GM21423 (cell line): ENCODE data around the gene DNAH8.
"Not testable (repeated sequence)": the region's sequence is repeated elsewhere in the genome, so short reads cannot be mapped to it uniquely, and the experiment has no call there.

ENCODE experiments used
- ATAC-seq: cut with Tn5 transposase; IDR thresholded peaks from one replicate; pipeline ENCODE4 v1.9.1; 2021; ENCODE audit warnings: mild to moderate bottlenecking, moderate library complexity; ENCODE audit not compliant: unreplicated experiment

DNAH8 gene

DNA sequence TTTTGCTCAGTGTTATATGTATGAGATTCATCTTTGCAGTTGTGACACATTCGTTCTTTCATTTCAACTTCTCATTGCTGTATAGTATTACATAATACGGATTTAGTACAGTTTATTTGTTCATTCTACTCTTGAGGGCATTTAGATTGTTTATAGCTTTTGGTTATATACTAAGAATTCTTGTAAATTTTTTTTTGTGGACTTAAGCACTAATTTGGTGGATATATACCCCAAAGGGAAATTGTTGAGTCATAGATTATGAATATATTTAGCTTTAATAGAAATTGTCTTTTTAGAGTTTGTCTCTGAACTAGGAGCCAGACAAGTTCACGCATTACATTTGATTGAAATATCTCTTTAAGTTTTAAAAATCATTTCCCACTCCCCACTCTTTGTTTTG is 79.6 kb downstream of the DNAH8 start:
- ATAC-seq, result no peak

DNA sequence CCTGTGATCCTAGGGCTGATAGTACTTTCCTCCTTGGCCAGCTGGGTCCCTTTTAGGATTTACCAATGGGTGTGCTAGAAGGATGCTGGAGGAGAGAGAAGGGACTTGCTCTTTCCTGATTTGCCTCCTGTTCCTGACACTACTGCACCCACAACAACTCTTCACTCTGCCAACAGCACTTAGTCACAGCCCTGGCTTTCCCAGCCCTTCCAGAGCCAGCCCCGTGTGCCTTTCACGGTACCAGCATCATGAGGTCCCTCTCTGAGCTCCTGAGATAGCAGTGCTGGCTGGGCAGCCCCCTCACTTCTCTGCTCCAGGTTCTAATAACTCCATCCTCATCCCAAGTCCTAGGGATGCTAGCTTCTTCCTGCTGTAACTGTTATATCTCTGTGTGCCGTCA is 80.9 kb downstream of the DNAH8 start:
- ATAC-seq, result no peak

DNA sequence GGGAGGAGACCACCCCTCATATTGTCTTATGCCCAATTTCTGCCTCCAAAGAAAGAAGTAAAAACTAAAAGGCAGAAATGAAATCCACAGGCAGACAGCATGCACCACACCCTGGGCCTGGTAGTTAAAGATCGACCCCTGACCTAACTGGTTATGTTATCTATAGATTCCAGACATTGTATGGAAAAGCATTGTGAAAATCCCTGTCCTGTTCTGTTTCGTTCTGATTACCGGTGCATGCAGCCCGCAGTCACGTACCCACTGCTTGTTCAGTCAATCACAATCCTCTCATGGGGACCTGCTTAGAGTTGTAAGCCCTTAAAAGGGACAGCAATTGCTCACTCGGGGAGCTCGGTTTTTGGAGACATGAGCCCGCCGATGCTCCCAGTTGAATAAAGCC is 81.3 kb downstream of the DNAH8 start:
- ATAC-seq, result not testable (repeated sequence)

DNA sequence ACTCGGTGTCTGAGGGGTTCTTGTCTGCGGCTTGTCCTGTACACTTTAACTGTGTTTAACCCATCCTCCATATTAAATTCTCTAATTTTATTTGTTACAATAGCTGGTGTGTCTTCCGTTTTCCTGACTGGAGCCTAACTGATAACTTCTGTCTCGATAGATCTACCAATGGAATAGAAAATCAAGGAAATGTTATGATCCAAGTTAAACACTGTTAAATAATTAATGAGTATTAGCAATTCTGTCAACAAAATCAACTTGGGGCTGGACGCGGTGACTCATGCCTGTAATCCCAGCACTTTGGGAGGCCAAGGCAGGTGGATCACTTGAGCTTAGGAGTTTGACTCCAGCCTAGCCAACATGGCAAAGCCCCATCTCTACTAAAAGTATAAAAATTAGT is 81.7 kb downstream of the DNAH8 start:
- no peak for ATAC-seq

DNA sequence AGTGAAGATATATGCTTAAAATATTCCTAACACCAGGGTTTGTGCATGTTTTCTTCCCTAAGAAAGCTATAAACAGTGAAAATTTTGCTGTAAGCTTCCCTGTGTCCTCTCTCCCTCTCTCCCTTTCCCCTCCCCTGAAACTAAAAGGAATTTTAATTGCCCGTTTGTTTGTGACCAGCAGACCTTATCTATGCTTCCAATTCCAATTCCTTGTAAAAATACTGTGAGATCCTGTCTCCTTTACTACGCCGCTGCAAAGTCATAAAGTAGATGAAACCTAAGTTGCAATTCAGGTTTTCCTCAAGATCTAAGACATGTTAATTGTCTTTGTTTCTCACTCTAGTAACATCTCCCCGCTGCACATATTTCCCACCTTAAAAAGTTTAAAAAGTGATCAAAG is 82.3 kb downstream of the DNAH8 start:
- no peak for ATAC-seq

DNA sequence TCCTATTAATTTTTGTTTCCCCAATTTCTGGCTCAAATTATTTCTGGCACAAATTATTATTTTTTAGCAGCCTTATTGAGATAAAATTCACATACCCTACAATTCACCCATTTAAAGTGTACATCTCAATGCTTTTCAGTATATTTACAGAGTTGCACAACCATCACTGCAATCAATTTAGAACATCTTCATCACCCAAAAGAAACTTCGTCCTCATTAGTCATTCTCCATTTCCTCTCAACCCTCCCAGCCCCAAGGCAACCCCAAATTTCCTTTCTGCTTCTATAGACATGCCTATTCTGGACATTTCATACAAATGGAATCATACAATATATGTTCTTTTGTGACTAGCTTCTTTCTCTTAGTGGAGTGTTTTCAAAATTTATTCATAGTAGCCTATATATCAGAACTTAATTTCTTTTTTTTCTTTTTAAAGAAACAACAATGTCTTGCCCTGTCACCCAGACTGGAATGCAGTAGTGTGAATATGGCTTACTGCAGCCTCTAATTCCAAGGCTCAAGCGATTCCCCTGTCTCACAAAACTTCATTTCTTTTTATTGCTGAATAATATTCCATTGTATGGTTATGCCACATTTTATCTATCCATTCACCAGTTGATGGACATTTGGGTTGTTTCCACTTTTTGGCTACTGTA is 84.5 kb downstream of the DNAH8 start:
- no peak for ATAC-seq

DNA sequence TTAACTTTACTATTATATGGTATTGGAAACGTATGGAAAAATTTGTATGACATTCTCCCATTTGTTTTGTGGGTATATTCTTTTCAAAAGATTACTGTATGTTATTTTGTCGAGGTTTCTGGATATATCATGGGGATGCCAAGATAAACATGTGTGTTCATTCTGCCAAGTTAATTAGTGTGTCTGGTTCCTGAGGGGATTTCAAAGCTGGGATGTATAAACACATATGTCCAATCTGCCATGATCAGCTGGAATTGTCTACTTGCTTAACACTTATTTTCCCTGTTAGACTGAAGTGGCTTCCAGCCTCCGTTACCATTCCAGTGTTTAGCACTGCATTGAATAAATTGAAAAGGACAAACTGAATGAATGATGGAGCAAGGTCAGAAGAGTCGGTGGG is 86.2 kb downstream of the DNAH8 start:
- ATAC-seq, result no peak

DNA sequence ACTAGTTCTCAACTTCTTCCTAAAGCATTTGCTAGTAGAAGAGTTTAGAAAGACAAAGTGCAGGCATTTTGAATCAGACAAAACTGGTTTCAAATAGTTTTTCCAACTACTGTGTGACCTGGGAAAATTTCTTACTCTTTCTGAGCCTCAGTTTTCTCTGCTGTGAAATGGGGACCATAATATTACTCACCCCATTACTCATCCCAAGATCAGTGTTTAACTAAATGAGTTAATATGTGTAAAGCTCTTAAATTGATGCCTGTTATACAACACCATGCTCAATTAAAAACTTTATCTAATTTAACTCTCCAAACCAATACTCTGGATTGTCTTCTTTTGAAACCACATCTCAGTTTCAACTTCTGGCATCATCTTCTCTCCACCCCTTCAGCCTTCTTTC is 87.4 kb downstream of the DNAH8 start:
- no peak for ATAC-seq

DNA sequence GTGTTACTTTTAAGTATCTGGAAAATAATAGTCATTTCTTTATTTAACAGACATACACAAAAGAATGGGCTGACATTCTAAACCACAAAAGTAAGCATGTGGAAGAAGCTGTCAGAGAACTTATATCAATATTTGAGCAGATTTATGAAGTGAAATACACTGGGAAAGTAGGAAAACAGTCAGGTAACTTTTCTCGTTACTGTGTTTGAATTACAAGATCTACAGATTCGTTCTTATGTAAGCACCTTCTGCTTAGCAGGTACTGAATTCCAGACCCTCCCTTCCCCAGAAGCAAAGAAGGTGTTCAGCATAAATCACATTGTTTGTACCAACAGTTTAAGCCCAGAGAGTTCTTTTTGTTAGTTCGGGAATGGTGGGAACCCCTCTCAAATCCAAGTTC is 88.0 kb downstream of the DNAH8 start:
- no peak for ATAC-seq

DNA sequence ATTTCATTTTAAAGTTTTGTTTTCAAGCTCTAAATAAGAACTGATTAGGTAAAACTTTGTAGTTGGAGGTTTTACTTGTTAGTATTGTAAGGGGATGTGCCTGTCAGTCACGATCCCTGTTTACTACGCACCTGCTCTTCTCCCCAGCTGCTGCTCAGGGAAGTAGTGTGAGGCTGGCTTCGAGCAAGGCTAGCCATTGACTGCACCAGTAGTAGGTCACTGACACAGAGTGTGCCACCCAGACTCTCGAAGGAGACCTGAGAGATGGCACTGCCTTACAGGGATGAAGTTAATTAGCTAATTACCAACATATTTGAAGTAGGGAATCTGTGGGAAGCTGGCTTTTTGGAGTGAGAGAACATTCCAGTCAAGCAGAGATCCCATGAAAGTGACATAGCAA is 89.2 kb downstream of the DNAH8 start:
- ATAC-seq, result no peak

DNA sequence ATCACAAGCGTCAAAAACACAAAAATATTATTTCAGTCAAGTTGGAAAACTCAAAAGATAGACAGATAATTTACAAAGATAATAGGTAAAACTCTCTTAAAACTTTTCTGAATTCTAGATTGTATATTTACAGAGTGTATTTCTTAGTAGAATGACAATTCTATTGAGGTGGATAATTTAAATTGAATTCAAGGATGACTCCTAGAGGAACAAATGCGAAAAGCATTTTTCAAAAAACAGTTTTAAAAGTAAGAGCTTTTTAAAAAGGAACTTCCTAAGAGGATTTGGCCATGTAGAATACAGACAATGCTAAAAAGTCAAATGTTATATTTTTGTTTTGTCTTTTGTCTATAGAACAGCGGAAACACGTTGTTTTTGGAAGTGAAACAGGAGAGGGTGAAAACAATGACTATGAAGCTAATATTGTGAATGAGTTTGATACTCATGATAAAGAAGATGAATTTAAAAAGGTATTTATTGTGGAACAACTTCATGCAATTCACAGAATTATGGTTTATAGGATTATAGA is 90.1 kb downstream of the DNAH8 start:
- no peak for ATAC-seq

DNA sequence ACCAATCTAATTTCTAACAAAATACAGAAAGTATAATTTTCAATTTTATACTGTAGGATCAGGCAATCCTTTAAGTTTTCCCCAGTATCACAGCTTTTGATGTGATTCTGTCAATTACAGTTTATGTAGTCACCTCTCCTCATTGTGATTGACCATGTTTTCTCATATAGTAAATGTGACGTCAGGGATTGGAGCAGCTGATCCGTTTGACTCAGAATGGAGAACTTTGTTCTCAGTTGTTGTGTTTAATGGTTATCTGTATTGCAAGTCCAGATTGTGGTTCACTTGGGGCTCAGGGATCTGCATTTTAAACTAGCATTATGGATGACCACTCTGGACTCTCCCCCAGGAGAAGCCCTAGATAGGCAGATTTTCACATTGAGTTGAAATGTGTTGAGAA is 90.6 kb downstream of the DNAH8 start:
- ATAC-seq, result no peak

DNA sequence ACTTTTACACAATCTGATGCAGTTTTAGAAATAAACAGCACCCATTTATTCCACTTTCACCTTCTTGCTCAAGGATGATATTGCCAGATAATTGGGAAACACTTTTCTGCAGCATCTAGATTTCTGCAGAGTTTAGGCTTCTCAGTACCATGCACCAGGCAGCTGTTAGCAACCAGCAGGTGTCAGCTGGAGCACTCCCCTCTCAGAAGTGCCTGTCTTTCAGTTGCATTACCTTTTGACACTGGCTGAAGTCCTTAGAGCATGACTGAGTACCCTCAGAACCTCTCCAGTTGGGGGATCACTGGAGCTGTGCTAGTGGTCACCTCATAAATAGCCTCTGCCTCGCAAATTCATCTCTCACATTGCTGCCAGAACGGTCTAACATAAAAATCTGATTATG is 91.2 kb downstream of the DNAH8 start:
- ATAC-seq, result no peak

DNA sequence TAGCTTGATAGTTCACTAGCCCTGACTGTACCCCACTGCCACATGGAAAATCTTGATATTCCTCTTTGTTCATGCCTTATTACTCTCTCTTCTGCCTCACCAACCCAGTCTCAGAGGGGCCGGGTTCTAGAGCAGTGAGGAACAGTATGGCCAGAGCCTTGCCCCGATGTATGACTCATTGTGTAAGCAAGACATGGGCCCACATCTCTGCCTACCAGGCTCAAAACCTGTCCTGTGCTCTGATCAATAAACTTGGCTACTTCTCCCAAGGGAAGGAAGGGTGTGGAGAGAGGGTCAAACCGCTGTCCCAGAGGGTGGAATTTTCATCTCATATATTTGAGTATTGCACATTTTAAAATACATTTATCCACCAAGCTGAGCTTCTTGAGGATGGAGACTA is 91.7 kb downstream of the DNAH8 start:
- ATAC-seq, result no peak

DNA sequence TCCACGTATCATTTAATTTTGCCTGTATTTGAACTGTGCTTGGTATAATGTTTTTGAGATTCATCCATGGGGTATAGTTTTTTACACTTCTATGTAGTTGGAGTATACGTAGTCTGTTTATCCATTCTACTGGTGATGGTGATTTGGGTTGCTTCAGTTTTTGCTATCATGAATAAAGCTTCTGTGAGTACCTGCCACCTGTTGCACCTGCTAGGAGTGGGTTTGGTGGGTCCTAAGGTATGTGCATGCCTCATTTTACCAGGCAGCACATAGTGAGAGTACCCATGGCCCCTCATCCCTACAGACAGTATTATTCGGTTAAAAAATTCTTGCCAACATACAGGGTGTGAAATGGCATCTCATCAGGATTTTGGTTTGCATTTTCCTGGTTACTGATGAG is 92.9 kb downstream of the DNAH8 start:
- ATAC-seq, result no peak

DNA sequence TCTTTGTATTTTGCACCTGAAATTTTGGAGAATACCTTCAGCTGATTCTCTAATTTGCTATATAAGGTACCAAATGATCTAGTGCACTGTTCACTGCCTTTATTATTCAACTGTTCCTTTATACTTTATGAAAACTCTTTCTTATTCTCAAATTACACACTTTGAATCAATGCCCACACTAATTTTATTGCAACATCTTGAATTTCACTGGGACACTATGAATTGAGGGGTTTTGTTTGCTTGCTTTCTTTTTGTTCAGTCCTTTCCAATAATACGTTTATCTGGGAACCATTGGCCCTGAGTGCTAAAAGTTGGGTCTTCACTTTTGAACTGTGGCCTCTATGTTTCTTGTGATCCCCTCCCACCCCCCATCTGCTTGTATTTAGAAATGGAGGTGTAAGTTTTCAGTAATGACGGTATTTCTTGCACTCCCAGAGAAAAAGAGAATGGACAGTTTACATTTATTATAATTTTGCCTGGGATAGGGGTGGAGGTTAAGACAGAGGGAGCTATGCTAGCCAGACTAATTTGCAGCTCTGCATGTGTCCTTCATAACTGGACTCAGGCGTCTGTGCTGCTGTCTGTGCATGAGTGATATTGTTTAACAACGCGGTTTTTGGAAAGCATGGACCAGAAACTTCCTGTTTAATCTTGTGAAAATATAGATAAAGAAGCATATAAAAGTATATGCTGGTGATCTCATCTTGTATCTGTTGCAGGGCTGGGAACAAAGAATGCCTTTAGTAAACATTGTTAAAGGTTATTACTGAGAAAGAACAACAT is 98.1 kb downstream of the DNAH8 start:
- no peak for ATAC-seq

DNA sequence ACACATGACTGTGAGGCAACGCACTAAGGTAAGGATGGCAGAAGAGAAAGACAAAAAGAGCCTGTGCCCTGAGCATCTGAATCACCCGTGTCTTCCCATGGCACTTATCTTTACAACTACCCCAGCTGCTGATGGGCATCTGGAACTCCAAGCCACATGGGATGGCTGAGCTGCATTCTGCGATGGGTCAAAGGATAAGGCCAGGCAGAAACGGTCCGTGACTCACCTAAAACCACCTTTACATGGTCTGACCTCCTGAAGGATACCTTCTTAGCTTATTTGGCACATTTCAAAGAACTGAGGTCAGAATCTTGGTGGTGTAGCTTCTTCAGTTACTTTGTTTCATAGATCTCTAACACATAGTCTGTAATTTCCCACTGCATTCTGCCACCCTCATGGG is 99.7 kb downstream of the DNAH8 start:
- no peak for ATAC-seq

DNA sequence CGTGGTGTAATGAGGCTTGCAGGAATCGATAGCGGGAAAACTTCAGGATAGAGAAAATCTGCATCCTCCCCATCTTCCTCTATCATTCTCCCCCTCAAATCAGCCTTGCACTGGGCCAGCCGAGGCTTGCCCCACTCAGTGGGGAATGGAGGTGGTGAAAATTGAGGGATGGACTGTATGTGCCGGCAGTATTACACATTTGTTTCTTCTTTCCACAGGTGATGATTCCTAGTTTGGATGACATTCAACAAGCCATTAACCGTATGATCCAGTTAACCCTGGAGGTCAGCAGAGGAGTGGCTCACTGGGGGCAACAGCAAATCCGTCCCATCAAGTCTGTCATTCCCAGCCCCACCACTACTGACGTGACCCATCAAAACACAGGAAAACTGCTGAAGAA is 100.1 kb downstream of the DNAH8 start:
- ATAC-seq, result no peak

DNA sequence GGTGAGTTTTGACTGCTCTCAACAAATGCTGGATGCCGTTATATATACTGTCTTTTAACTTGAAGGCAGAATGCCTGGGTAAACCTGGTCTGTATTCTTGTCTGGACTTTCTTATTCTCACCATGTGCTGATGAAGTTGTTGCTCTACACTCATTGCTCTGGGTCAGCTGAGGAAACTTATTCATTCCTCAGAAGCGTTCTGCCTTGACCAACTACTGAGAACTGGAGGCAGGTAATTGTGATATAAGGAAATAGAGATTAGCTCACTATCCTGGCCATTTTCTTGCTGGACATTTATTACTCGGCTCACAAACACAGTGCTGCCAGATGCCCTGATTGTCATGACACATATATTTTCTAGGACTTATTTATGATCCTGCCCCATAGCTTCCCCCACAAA is 103.6 kb downstream of the DNAH8 start:
- ATAC-seq, result no peak

DNA sequence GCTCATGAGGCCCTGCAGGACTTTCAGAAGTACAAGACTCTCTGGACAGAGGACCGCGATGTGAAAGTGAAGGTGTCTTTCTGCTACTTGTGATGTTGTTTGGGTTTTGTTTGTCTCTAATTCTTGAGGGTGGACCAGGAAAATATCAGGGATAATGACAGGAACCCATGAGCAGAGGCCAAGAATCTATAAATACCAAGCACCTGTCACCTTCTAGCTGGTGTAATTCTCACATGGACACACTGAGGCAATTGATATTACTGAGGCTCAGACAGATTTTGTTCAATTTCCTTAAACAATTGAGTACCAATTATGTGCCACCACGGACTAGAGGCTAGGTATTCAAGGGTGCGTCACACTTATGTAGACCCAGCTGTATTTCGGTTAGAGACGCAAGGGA is 107.9 kb downstream of the DNAH8 start:
- ATAC-seq, result no peak

DNA sequence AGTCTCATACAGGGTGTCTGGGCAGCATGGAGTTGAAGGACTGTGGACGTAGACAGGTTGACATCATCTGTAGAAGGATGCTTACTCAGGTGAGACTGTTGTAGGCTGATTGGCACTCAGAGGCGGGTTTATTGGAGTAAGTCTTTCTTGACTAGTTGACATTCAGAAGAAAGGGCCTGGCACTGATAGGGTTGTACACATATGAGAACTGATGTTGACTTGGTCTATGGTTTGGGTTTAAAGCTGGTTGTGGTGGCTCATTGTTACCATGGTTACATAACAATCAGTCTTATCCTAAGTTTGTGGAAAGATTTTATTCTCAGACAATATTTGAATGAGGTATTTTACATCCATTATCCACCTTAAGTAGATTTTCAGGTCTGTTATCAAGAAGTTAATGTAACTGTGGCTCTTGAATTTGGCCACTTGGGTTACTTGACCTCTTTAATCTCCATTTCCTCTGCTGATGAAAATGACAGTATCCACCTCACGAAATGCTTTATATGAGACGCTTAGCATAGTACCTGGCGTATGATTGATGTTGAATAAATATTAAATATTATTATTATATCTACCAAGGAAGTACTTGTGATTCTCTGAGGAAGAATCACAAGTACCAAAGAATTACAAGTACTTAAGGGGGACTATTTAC is 109.3 kb downstream of the DNAH8 start:
- ATAC-seq, result no peak

DNA sequence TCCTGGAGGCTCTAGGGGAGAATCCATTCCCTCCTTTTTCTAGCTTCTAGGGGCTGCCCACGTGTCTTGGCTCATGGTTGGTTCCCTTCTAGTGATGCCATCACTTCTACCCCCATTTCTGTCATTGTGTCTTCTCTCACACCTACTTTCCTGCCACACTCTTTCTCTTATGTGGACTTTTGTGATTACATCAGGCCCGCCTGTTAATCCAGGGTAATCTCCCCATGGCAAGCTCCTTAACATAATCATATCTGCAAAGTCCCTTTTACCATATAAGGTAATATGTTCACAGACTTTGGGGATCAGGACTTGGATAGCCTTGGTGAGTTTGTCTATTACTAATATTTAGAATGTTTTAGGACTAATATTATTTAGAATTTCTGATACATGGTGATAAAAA is 111.9 kb downstream of the DNAH8 start:
- no peak for ATAC-seq
